GM19455 (cell line): Measurements from ENCODE around the gene ARHGEF40.

Experiments used
- ATAC-seq: cut with Tn5 transposase; IDR thresholded peaks from one replicate; pipeline ENCODE4 v1.9.1; 2021; ENCODE audit not compliant: unreplicated experiment

The ARHGEF40 gene

DNA sequence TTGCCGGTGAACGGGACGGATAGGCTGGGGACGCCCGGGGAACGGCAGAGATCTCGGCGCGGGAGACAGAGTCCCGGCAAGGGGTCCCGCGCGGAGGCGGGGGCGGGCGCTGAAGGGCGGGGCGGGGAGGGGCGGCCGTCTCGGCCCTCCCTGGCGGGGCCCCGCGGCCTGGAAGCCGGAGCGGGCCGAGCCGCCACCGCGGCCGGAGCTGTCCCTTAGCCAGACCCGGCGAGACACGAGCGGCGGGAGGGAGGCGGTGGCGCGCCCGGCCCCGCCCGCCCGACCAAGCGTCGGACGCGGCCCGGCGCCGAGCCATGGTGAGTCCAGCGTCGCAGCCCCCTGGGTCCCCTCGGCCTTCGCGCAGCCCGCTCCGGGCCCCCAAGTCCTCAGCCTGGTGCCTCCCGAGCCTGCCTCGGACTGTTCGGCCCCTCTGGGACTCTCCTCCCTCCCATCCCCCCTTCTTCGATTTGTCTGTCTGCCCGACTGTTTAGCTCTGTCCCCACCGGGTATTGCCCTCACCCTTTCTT, at the start of gene ARHGEF40:
ARHGEF40 (plus strand) TSS at position 222 of the 527 bp plus-strand sequence; CDS start at position 315, 93 bp downstream.
- ATAC-seq = no peak

DNA sequence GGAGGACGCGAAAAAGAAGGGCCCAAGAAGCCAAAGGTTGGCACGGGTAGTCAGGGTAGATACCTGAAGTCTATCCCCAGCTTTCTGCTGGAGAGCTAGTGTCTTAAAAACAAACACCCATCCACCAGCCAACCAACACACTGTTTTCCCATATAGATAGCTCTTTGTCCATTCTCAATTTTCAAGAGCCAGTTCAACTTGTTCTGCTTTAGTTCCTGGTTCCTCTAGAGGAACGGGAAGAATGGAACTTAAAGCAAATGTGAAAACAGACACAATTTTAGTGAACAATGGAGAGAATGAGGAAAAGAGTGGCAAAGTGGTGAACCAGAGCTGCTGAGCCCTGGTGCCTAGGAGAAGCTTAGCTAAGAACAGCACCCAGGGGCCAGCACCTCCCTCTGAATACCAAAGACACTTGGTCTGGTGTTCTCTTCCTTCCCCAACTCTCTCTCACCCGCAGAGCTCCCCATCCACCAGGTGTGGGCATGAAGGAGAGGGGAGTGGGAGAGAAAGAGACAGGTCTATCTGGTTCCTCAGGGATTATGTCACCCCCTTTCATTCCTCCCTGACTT, 49.0 kb upstream of the ARHGEF40 start:
- no peak for ATAC-seq

DNA sequence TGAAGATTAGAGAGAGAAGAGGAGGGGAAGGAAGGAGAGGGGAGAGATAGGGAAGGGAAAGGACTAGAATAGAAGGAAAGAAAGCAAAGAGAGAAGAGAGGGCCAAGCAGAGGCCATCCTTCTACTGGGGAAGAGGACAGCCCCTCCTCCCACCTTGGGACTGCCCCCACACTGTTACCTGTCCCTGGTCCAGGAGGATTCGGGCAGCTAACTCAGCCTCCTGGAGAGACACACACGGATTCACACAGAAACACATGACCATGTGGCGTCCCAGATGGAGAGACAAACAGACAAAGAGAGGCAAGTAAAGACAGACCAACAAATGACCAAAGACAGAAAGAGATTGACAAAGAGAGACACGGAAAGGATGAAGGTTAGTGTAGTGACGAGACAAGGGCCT, 47.4 kb upstream of the ARHGEF40 start:
- no peak for ATAC-seq

DNA sequence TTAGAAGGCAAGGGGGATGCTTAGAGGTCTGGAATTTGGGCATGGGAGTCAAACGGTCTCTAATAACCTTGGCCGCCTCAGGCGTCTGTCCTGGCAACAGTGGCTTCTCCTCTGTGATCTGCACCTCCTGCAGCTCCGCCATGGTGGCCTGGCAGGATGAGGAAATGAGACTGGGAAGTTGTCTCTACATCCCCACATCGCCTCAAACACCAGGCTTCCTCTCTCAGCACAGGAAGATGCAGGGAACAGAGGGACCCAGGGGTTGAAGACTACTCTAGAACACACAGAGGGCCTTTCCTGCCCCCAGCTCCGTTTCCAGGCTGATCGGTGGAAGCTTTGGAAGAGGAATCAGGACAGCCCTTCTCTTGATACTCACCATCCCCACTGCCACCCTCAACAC, 46.9 kb upstream of the ARHGEF40 start:
- no peak for ATAC-seq

DNA sequence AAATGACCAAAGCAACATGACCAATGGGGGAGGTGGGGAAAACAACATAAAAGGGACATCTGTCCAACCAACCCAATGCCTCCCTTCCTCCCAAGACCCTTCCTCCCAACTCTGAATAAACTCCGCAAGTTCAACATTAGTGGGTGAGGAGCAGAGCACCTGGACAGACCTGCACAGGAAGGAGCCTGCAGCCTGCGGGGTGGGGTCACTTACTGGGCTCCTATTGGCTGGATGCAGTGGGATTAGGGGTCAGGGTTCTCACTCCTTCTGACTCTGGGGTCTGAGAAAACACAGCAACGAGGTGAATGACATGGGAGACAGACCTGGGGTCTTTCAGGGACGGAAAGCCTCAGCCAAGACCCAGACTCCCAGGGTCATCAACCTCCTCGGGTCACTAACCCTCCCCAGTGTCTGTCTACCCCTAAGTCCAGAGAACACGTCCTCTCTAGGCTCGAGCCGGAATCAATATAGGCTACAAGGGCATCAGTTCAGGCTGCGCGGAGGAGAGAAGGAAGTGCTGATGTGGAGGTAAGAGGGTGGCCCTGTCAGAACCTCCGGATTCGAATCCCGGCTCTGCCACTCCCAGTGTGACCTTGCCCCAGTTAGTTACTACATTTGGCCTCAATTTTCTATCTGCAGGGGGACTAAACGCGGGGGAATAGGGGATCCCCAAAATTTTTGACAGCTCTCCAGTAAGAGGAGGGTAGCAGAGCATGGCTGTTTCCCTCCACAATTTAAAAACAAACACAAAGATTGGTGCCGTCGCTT, 46.1 kb upstream of the ARHGEF40 start:
- no peak for ATAC-seq

DNA sequence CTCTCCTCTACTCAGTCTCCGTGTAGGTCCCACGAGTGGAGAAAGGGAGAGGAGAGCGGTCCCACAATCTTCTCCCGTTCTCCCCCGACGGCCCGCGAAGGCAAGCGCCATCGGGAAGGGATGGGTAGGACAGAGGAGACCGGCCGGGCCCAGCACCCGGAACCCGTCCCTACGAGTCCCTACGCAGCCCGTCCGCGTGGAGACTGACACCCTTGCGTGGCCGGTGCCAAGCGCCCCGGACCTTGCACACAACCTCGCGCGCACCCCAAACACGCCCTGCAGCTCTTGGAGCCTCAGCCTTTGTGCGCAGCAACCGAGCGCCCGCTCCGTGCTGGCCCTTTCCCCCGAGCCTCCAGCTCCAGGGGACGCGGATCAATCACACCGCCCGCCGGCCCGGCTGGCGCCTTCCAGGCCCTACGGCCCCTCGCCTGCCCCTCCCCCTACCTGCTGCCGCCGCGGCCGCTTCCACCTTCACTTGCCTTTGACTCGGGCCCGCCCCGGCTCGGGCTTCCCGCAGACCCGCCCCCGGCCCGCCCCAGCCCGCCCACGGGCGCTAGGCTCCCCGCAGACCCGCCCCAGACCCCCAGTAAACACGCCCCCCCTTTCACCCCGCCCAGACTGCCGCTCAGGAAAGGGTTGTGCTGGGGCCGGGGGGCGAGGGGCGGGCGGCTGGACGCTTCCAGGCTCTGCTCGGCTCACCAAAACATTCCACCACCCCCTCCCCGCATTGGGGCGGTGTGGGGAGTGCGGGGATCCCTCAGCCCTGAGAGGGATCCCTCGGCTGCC, 45.3 kb upstream of the ARHGEF40 start, which contains the start of gene NDRG2:
NDRG2 (minus strand) TSS at position 477 of the 786 bp plus-strand sequence. CDS start 1,746 bp downstream, outside the sequence.
- no peak for ATAC-seq

DNA sequence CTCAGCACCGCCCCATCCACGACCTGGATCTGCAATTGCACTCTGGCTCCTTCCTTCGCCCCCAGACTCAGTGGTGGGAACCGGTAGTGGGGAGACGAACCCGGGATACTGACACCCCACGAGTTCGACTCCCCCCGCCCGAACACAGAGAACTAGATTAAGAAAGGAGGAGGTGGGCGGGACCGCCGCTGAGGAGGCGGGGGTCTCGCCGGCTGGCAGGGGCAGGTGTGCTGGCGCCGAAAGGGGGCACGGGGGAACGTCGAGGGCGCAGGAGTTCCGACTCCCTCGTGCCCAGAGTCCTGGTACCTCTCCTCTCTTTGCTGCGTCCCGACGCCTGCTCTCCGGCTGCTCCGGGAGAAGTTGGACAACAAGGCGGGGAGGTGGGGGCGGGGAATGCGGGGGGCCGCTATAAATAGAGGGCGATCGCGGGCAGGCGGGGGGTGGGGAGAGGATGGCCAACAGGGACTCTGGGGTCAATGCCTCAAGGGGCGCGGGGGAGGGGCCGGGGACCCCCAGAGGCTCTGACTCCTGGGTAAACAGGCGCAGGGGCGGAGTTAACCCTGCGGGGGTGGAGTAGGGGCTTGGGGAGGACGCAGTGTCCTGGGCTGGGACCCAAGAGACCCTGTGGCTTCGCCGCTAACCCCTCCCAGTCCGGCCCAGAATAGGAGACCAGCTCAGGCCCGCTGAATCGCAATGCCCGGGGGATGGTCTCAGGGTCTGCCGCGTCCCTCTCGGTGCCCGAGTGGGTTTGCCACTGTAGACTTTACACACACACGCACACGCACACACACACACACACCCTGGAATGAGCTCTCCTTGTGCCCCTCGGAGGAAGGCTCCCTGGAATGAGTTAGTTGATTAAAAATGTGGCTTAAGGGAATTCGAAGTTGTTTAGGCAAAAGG, 44.5 kb upstream of the ARHGEF40 start:
- ATAC-seq = no peak

DNA sequence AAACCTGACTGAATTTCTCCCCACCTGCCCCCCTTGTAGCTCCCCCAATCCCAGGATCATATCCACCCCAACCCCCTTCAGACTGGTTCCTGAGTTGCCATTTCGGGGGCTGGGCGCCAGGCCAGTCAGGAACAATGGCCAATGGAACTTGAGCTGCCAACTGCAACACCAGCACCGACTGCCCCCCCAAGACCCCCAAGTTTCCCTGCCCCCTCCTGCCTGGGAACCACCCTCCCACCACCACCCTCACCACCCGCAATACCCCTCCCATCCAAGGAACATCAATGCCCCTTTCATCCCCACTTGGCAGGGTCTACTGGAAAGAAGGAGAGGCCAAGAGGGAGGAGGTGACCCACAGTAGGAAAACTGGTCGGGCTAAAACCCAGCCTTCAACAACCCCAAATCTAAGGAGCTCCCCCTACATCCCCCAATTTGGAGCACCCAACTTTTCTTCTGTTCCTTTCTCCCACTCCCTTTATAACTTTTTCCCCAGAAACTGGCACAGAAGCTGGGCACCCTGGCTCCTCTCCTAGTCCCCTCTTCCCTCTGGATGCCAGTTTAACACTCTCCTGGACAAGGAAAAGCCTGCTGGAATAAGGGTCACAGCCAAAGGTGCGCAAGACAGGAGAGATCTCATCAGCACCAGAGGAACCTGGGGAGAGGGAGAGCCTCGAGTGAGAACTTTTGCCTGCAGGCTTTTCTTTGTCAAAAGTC, 43.7 kb upstream of the ARHGEF40 start:
- no peak for ATAC-seq

DNA sequence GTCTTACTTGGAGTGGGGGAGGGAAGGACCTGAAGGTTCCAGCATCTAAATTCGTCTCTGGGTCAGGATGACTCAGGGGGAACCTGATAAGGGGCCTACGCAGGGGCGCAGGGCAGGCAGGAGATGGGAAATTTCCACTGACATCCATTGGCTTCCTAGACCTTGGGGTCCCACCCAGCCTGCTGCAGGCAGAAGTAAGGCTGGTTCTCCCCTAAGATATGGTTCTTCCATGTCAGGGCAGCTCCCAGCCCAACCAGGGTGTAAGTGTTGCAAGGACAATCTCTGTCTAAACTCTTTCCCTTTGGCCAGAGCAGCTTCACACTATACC, 43.2 kb upstream of the ARHGEF40 start:
- ATAC-seq = no peak

DNA sequence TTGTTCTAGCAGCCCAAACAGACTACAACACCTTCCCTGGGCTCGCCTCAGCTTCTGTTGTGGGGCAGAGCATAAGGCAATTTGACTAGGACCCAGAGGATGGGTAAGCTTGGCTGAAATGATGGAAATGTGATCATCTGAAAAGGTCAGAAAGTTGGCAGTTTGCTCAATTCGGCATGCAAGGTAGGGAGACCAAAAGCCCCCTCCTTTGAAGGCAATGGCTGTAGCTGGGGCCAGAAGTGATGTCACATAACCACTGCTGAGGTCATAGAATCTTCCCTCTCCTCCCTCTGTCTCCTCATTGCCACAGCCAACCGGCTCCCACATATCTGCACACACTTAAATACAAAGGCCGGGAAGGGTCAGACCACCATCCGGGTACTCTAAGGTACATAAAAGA, 40.2 kb upstream of the ARHGEF40 start, which contains the start of gene TPPP2:
TPPP2 (plus strand) TSS at position 301 of the 400 bp plus-strand sequence. CDS start 365 bp downstream, outside the sequence.
- ATAC-seq = no peak

DNA sequence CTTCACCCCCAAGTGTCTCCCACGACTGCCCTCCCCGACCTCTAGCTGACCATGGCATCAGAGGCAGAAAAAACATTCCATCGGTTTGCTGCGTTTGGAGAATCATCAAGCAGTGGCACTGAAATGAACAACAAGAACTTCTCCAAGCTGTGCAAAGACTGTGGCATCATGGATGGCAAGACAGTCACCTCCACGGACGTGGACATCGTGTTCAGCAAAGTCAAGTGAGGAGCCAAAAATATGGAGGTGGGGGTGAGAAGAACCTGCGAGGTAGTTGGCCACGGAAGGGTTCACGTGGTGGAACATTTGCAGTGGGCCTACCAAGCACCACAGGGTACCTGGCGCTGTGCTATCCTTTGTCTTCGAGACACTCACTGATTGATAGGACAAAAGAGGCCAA, 39.6 kb upstream of the ARHGEF40 start:
- no peak for ATAC-seq

DNA sequence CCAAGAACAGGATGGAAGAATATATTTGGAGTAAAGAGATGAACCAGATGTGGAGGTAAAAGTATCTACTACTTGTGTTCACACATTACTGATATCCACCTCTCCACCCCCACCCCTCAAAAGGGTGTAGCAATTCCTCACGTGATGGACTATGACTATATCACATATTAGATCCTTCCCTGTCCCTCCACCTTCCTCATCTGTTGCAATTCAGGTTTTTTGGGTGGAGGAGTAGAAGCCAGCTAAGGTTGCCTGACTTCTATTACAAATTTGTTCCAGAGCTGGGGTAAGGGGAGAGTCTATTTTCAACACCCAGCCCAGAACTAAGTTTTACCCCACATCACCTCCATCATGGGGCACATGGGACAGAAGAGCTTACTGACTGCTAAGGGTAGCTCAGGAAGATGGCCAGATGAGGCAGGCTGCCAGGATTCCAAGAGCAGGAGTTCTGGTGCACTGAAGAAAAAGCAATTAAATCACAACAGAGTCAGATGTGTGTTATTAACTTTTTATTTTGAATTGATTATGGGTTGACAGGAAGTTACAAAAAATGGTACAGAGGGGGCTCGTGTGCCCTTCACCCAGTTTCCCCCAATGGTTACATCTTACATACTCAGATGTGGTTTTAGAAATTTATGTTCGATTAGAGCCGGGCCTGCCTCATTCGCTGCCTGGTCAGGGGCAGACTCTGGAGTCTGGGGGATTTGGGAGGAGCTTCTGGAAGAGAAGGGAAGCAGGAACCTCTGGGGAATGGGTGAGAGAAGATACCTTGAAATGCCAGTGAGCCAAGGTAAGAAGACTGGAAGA, 37.6 kb upstream of the ARHGEF40 start:
- no peak for ATAC-seq

DNA sequence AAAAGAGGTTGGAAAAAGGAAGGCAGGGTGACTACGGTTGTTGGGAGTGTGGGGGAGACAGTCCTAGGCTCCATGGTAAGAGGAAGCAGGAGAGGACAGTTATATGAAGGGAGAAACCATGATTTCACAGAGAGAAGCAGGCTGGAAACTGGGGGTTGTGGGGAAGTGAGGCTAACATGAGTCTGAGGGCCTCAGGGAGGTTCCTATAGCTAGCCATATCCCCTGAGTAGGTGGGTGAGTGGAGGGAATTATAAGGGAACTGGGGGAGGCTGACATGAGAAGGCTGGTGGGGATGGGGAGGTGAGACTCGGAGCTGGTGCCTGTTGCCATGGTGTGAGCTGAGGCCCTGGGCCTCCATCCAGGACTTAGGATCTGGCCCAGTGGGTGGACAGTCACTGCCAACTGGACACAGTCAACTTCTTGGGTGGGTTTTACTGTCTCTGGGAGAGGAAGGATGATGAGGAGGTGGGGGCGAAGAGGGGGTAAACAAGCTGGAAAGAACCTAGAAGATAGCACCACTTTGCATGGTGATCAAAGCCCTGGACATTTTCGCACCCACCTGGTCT, 36.9 kb upstream of the ARHGEF40 start:
- ATAC-seq = no peak

DNA sequence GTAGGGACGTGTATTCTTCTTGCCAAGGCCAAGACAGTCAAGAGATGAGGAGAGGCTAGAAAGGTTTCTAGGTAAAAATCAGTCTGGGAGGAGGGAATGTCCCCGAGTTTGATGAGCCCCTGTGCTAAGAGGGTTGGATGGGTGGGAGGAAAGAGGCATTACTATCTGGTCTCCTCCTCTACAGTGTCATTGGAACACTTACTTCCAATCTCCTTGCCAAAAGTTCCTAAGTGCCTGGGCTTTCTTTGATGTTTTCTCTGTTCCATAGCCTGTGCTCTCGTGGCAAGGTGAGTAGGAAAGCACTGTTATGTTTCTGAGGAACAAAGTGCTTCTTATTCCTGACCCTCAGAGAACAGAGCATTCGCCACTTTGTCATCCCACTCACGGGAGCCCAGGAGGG, 35.4 kb upstream of the ARHGEF40 start, which contains the start of gene RNASE13:
RNASE13 (minus strand) TSS at position 101 of the 400 bp plus-strand sequence. CDS start 519 bp downstream, outside the sequence.
- no peak for ATAC-seq

DNA sequence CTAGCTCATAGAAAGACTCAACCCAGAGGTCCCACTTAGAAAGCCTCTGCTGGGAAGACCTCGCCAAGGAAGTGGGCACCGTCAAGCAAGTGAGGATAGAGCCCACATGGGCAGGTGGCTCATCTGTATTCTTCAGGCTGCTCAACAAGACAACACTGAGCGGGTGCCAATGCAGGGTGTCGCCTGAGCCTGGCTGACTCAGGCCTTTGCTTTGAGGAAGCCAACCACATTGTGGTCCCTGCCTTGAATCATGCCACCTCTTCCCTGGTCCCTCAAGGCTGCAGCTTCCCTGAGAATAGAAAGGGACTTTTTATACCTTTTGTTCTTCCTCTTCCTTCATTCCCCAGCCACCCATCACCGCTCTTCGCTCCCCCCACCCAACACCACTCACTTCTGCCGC, 33.4 kb upstream of the ARHGEF40 start:
- no peak for ATAC-seq

DNA sequence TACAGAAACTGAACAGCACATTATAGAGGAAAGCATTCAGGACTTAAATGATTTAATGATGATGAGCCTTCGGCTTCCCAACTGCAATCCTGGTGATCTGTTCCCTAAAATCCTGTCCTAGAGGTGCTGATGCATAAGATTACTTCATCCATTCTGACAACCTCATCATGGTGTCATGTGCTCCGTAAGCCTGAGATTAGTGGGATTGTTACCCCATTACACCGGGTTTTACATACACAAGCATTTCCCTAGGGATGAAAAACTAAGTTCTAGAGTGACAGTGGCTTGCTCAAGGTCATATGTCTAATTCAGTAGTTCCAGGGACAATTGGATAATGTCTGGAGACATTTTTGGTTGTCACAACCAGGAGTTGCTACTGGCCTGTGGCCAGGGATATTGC, 32.9 kb upstream of the ARHGEF40 start:
- ATAC-seq = no peak

DNA sequence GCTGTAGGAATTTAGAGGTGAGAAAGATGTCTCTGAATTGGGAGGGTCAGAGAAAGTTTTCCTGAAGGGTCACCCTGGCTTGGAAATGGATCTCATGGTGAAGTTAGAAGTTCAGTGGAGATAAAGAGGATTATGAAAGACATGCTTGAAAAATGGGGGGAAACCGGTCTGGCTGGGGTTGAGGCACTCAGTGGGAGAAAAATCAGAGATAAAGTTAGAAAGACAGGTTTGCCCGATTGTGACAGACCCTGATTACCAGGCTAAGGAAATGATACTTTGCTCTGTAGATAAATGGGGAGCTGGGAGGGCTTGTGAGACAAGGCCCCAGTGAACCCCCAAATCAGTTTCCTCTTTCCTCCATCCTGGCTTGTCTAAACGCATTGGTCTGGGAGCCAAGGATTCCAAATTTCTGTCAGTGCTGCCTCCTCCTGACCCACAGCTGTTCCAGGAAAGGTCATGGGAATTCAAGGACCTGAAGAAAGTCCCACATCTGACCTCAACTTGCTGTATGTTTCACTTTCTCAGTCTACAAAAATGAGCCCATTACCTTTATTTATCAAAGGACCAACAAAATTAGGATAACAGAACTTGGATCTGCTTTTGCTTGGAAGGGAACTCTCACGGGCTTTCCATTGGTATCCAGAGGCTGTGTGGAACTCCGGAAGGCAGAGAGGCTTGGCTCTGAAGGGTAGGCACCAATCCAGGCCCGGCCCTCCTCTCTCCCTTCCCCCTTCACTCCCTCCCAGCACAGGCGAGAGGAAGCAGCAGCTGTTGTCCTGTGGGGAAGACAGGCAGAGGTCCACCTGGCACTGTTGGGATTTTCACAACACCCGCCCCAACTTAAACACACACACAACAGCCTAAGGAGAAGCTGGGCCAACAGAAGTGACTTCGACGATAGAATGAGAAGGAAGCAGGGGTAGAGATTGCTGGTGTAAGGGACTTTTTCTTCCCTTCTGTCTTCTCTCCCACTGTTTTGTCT, 31.4 kb upstream of the ARHGEF40 start:
- ATAC-seq = no peak
